ENCODE data around the gene MBOAT2.

- no peak for TF ChIP-seq CTCF (IDR thresholded peaks at IDR 0.05)
- no peak for TF ChIP-seq POLR2A (IDR thresholded peaks at IDR 0.05)
These were observed 136.1 kb downstream of the MBOAT2 start for GRCh38 chr2:8867363-8867762.
